SK-MEL-5 (cell line): ENCODE data around the gene TBC1D10A. TPM values are rescaled to one million over a fixed set of nuclear protein-coding genes. Genes with fewer than 3 reads are reported as not detected.
A peak's percentile ranks its signal among the peaks of the same experiment; 100 is the strongest.

ENCODE experiments used
- DNase-seq: peaks from one replicate; pipeline ENCODE4 v3.0.0-alpha.2; 2016; ENCODE audit warnings: low read depth, low spot score
- in situ Hi-C: cut with HindIII; loops from 2 replicates; pipeline ENCODE4 v1.10.0; 2016; ENCODE audit warnings: low sequenced_read_pairs, high pct_unique_total_duplicates, low pct_unique_long_range_greater_than_20kb
- polyA plus RNA-seq, 2 experiments: library from polyadenylated mRNA; depleted of rRNA; stranded (reverse); fragments of >200 nt; gene quantifications; 2 replicates each; pipeline ENCODE4 v1.2.3, GENCODE V29; 2015
- total RNA-seq: library from RNA; depleted of rRNA; stranded (reverse); fragments of >200 nt; shearing (Covaris generic); gene quantifications from 2 replicates; pipeline ENCODE4 v1.2.3, GENCODE V29; 2014; rRNA removed

Gene TBC1D10A, protein sequence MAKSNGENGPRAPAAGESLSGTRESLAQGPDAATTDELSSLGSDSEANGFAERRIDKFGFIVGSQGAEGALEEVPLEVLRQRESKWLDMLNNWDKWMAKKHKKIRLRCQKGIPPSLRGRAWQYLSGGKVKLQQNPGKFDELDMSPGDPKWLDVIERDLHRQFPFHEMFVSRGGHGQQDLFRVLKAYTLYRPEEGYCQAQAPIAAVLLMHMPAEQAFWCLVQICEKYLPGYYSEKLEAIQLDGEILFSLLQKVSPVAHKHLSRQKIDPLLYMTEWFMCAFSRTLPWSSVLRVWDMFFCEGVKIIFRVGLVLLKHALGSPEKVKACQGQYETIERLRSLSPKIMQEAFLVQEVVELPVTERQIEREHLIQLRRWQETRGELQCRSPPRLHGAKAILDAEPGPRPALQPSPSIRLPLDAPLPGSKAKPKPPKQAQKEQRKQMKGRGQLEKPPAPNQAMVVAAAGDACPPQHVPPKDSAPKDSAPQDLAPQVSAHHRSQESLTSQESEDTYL
- 38.2 and 46.8 TPM in 2 replicates for total RNA-seq
- 74.7 and 84.0 TPM in 2 replicates for polyA plus RNA-seq (2015; cell fraction: cytosol; rRNA removed)
- polyA plus RNA-seq (2015; cell fraction: nucleus; rRNA removed), result 113 and 122 TPM in 2 replicates

DNA sequence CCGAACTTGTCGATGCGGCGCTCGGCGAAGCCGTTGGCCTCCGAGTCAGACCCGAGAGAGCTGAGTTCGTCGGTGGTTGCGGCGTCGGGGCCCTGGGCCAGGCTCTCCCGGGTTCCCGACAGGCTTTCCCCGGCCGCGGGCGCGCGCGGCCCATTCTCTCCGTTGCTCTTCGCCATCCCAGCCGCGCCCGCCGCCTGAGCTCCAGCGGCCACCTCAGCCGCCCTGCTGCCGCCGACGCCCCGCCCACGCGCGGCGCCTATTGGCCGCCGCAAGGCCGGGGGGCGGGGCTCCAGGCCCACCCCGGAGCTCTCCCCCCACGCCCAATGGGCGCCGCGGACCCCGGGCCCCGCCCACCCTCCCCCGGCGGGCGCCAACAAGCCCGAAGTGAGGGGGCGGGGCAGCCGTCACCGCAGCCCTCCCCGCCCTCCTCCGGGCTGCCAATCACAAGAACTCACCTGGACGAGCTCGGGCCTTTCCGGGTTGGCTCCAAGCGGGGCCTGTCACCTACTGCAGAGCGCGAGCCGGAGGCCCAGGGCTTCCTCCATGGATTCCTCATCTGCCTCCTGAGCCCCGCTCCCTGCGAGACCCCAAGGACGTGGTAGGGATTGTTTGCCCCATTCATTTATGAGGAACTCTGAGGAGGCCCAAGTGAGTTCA lies at the start of gene TBC1D10A:
TSS of gene TBC1D10A (minus strand) at position 236 of the 657 bp plus-strand sequence. CDS start at position 176, 60 bp downstream.
- peak; percentile 89 for DNase-seq
- in situ Hi-C loops, result loop anchor here (10.0 kb wide), 1 partner anchor 98 kb away; the partner anchor contains the start of gene MTFP1

DNA sequence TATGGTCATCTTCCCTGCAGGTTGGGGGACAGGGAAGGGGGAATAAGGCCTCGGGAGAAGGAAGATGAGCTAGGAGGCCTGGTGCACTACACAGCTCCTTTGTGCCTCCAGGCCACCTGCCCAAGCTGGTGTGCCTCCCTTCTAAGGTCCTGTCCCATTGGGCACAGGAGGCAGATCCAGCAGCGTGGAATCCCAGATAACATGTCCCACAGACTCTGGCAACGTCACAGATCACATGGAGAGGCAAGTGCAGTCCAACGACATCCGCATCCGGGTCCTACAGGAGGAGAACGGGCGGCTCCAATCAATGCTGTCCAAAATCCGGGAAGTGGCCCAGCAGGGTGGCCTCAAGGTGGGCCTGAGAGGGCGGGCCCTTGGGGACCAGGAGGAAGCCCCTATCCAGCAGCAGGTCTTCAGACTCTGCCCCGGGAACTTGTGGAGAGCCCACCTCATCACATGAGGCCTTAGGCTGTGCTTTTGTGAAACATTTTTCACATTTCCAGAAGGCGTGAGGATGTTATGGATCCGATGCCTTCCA lies 48.6 kb upstream of the TBC1D10A start:
- DNase-seq, result no peak
- in situ Hi-C loops, result loop anchor here (25.0 kb wide), 1 partner anchor 88 kb away; the partner anchor contains the start of gene CASTOR1

DNA sequence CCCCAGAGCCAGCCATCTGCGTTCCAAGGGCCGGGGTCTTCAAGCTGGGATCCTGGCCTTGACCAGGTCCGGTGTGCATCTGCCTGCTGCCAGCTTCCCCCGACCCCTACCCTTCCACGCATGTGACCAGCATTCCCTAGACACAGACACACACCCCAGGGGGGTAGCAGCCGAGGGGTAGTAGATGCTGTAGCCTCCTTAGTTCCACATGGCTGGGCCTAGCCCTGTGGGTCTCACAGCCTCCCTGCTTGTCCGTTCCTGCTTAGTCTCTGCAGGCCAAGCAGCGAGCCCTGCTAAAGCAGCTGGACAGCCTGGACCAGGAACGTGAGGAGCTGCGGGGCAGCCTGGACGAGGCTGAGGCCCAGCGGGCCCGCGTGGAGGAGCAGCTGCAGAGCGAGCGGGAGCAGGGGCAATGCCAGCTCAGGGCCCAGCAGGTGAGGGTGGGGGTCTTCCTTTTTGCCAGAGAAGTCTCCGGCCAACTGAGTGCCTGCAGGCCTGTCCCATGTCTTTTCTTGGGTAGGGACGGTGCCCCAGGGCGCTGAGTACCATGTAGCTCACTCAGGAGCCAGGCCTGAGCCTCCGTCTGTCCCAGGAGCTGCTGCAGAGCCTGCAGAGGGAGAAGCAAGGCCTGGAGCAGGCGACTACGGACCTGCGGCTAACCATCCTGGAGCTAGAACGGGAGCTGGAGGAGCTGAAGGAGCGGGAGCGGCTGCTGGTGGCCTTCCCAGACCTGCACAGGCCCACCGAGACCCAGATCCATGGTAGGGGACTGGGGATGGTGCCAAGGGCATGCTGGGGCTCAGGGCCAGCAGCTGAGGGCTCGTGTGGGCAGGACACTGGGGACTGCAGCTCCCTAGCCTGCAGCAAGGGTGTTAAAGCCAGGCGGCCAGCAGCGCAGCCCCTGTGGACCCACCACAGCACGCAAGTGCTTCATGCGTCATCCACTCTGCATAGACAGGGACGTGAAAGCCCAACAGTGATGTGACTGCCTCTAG lies 46.9 kb upstream of the TBC1D10A start:
- in situ Hi-C loops, result no loop called here
- no peak for DNase-seq

DNA sequence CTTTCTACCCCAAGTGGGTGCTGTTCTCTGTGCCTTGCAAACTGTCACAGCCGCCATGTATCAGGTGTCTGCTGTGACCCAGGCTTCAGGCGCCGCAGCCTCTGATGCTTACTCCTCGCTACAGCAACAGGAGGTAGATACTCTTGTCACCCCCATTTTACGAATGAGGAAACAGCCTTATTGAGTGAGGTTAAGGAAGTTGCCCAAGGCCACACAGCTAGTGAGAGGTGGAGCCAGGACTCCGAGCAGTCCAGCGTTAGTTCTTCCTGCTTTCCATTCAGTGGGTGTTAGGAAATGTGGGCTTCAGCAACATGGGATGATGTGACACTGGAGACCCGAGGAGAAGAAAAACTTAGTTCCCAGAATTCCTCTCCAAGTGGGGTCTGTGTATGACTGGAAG lies 46.2 kb upstream of the TBC1D10A start:
- in situ Hi-C loops, result no loop called here
- no peak for DNase-seq

DNA sequence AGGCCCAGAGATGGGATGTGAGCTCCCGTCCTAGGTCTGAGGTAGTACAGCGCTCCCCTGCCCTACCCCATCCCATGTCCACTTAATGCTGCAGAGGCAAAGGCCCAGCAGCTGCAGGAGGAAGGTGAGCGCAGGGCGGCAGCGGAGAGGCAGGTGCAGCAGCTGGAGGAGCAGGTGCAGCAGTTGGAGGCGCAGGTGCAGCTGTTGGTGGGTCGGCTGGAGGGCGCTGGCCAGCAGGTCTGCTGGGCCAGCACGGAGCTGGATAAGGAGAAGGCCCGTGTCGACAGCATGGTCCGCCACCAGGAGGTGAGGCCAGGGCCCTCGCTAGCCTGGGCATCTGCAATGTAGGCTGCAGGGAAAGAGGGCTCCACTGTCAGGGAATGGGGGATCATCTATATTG lies 45.2 kb upstream of the TBC1D10A start:
- DNase-seq, result no peak
- in situ Hi-C loops, result no loop called here

DNA sequence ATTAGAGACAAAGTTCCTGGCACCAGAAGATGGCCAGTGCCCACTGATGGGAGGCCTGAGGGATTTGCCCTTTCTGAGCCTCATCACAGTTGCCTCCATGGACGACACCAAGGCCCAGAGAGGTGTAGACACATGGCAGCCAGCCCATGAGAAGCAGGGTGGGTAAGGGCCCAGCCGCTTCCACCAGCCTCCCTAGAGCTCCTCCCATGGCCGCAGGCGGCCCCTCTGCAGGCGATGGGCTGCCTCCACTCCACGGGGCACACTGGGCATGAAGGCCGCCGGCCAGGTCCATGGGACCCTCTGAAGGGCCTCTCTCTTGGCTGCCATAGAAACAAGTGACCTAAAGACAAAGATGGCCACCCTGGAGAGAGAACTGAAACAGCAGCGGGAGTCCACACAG lies 44.6 kb upstream of the TBC1D10A start:
- in situ Hi-C loops, result no loop called here
- no peak for DNase-seq

GRCh38 chr22:30370641-30371230 lies 44.0 kb upstream of the TBC1D10A start:
- in situ Hi-C loops, result no loop called here
- no peak for DNase-seq

- in situ Hi-C loops, result no loop called here
- no peak for DNase-seq
Measured at GRCh38 chr22:30368420-30368819, 41.7 kb upstream of the TBC1D10A start.

- DNase-seq, result no peak
Measured at GRCh38 chr22:30365891-30366290, 39.1 kb upstream of the TBC1D10A start.

DNA sequence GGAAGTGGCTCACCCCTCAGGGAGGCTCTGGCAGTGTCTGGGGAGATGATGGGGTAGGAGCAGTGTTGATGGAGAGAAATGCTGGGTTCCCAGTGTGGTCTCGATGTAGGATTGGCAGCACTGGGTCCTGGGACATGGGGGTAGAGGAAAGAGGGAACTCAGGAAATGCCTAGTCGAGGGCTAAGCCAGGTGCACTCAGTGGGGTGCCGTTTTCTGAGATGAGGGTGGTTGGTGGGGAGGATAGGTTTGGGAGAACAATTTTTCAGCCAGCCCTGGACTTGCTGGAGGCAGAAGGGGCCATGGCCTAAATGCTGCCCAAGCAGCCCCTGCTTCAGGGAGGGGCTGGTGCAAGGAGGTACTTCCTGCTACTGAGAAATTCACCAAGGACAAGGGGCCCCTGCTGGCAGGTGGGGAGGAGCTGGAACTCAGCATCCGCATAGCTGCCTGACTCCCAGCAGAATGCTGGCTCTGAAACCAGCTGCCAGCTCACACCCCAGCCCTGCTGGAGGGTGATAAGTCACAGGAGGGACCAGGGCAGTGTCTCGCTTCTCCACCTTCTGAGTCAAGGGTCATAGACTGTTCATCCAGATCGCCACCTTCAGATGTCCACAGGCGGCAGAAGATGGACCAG lies 36.0 kb upstream of the TBC1D10A start:
- no peak for DNase-seq
- in situ Hi-C loops, result no loop called here

More at GRCh38 chr22:30365891-30366290, 39.1 kb upstream of the TBC1D10A start:
- in situ Hi-C loops, result no loop called here

GRCh38 chr22:30361916-30362650 lies 35.3 kb upstream of the TBC1D10A start:
- no peak for DNase-seq
- in situ Hi-C loops, result no loop called here

DNA sequence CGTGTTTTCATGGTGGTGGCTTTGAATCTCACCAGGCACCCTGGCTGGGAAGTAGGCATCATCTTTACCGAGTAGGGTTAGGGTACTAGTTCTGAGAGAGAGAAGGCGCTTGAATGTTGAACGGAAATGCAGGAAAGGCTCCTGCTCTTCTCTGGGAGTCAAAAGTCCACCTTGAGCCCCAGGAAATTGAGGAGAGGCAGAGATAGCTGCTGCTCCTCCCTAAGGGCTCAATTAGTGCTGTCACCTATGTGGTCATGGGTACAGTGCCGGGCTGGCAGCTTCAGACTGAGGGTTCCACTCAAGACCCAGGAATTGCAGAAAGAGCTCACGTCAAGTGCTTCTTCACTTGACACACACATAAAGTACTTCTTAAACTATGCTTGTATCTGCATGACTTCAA lies 31.8 kb upstream of the TBC1D10A start:
- no peak for DNase-seq
- in situ Hi-C loops, result no loop called here

DNA sequence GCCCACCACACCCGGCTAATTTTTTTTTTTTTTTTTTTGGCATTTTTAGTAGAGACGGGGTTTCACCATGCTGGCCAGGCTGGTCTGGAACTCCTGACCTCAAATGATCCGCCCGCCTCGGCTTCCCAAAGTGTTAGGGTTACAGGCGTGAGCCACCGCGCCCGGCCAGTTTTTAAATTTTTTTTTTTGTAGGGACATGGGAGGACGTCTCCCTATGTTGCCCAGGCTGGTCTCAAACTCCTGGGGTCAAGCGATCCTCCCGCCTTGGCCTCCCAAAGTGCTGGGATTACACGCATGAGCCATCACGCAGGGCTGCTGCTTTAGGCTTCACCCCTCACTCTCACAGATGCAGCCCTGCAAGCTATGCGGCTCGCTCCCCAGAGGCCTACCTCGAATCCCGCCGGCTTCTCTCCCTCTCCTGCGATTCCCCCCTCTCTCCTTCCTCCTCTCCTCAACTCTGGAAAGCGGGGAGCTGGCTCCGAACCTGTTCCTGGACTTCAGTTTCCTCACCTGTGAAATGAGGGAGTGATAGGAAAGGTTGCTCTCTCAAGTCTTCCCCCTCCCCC lies 31.0 kb upstream of the TBC1D10A start:
- in situ Hi-C loops, result no loop called here
- no peak for DNase-seq

GRCh38 chr22:30357236-30357570 lies 30.5 kb upstream of the TBC1D10A start:
- in situ Hi-C loops, result no loop called here
- no peak for DNase-seq

DNA sequence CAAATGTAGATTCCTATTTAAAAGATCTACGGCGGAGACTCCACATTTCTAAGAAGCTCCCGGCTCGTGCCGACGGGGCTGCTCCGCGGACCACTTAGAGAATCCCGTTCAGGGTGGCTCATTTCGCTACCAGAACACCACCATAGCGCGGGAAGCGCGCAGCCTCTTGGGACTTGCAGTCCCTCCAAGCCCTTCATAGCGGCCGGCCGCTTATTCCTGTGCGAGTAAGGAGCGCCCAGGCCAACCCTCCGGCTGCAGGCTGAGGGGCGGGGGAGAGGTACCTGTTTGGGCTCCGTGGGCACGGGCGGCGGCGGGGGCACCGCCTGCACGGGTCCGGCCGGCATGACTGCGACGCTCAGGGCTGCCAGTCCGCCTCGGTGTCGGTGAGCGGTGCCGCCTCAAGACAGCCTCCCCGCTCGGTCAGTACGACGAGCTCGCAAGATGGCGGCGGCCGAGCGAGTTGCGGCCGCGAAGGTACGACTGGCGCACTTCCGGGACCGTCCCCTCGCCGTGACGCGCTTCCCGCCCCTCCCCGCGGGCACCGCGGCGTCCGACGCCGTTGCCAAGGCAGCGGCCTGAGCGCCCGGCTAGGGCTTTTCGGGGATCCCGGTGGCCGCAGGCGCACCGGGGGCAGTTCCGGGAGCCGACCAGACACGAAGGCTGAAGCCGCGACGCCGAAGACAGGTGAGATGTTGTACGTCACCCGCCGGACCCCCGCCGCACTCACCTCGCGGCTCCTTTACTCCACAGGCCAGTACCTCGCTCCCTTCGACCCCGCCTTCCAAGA lies 29.9 kb upstream of the TBC1D10A start, which contains the start of the genes CCDC157 and SF3A1:
TSS of gene CCDC157 (plus strand) at position 559 of the 787 bp plus-strand sequence. CDS start 8,994 bp downstream, outside the sequence.
TSS of gene SF3A1 (minus strand) at position 446 of the 787 bp plus-strand sequence. CDS start at position 344, 102 bp downstream.
- peak; percentile 89 for DNase-seq
- in situ Hi-C loops, result no loop called here
